Adipose tissue (tissue), 3 donors: Measurements from ENCODE around the gene RASAL1. TPM values are rescaled to one million over a fixed set of nuclear protein-coding genes. Genes with fewer than 3 reads are reported as not detected.
"Not testable (repeated sequence)": the region's sequence is repeated elsewhere in the genome, so short reads cannot be mapped to it uniquely, and the experiment has no call there.

ENCODE experiments used
- H3K27ac ChIP-seq: one replicate; pipeline ENCODE4 v1.5.1; 2013; ENCODE audit warnings: low read depth, low read length
- WGBS, 3 donors: extraction: QIAGEN DNeasy Blood & Tissue Kit; methylation state at CpG; one replicate each; pipeline ENCODE4 v1.1.7; 2013; 5-methylcytosine and 5-hydroxymethylcytosine counted together
- polyA plus RNA-seq, 3 donors: library from polyadenylated mRNA; stranded (reverse); fragments of 200-250 nt; gene quantifications; one replicate each; pipeline ENCODE4 v1.2.3, GENCODE V29; 2013
- donor health status: healthy with polysubstance abuse.
- donor health status: Bipolar disorder and iron deficiency.
- donor health status: healthy.

Gene RASAL1
- polyA plus RNA-seq, 3 donors: 0.74 to 1.9 TPM; not detected in 1

DNA sequence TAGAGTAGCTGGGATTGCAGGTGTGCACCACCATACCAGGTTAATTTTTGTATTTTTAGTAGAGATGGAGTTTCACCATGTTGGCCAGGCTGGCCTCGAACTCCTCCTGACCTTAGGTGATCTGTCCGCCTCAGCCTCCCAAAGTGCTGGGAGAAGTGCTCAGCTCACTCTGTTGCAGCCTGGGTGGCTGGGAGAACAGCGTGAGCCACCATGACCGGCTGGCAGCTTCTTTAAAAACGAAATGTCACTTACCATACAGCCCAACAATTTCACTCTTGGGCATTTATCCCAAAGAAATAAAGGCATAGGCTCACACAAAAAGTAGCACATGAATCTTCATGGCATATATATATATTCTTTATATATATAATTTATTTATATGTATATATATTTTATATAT, 9.2 kb upstream of the RASAL1 start:
- H3K27ac ChIP-seq: no peak overlapping the region
- WGBS, 3 donors: 77 to 84% (median 78%) methylated on average over 5 of the region's 5 CpGs

DNA sequence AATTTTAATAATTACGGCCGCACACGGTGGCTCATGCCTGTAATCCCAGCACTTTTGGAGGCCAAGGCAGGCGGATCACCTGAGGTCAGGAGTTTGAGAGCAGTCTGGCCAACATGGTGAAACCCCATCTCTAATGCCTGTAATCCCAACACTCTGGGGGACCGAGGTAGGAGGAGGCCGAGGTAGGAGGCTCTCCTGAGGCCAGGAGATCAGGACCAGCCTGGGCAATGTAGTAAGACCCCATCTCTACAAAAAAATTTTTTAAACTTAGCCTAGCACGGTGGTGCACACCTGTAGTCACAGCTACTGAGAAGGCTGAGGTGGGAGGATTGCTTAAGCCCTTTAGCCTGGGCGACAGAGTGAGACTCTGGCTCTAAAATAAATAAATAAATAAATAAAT, 8.4 kb upstream of the RASAL1 start:
- no peak overlapping the region for H3K27ac ChIP-seq
- WGBS, 3 donors: 88 to 91% (median 90%) methylated on average over 8 of the region's 8 CpGs

DNA sequence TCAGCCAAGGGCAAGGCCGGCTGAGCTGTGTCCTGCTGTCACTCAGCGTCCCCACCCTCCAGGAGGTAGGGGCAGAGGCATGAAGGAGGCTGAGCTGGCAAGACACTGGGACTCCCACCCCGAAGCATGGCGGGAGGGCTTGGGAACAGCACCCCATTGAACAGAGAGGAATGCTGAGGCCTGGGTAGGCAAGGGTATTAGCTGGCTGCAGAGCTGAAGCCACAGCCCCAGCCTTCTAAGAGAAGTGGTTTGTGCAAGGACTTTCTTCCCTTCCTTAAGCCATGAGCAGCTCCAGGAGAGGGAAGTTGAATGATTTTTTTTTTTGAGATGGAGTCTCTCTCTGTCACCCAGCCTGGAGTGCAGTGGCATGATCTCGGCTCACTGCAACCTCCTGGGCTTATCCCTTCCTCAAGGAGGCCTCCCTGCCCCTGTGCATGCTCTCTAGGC, 7.3 kb upstream of the RASAL1 start:
- WGBS, 3 donors: 64 to 67% (median 64%) methylated on average over 5 of the region's 5 CpGs
- H3K27ac ChIP-seq: no peak overlapping the region

DNA sequence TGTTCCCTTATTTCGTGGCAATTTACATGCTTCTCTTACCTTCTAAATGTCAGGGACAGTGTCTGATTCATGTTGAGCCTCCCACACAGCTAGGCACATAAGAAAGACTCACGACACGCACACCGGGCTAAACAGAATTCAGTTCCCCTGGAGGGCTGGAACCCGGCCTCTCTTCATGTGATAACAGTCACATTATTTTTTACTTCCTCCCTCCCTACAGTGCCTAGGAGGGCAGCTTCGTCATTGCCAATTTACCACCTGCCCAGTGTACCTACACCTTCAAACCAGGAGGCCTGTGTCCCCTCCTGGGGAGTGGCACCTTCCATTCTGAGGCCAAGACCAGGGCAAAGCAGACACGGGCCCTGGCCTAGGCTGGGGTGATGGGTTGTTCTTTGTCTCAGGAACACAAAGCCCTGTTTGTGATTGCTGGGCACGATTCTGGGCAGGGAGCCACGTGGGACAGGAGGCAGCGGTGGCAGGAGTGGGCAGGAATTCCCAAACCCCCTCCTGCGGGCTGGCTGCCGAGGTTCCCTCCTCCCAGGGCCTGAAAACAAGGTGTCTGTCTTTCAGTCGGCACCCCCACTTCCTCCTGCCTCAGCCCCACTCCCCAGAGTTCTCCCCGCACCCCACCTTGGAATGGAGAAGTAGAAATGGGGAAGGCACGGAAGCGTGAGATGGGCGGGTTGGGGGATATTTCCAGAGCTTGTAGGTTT, 6.8 kb upstream of the RASAL1 start:
- H3K27ac ChIP-seq: no peak overlapping the region
- WGBS, 3 donors: 40 to 53% (median 42%) methylated on average over 17 of the region's 17 CpGs

DNA sequence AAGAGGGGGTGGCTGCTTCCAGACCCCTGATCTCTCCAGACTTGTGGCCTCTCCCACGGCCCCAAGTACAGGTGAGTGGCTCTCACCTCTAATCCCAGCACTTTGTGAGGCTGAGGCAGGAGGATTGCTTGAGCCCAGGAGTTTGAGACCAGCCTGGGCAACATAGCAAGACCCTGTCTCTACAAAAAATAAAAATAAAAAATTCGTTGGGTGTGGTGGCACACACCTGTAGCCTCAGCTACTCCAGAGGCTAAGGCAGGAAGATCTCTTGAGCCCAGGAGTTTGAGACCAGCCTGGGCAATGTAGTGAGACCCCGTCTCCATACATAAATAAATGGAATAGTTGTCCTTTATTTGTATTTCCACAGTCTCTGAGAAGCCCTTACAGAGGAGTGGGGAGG, 6.2 kb upstream of the RASAL1 start:
- not testable (repeated sequence) for H3K27ac ChIP-seq
- 76 to 83% (median 77%) methylated on average over 3 of the region's 3 CpGs for WGBS, 3 donors

GRCh38 chr12:113140706-113141105, 5.1 kb upstream of the RASAL1 start:
- WGBS, 3 donors: 79 to 86% (median 86%) methylated on average over 7 of the region's 7 CpGs

DNA sequence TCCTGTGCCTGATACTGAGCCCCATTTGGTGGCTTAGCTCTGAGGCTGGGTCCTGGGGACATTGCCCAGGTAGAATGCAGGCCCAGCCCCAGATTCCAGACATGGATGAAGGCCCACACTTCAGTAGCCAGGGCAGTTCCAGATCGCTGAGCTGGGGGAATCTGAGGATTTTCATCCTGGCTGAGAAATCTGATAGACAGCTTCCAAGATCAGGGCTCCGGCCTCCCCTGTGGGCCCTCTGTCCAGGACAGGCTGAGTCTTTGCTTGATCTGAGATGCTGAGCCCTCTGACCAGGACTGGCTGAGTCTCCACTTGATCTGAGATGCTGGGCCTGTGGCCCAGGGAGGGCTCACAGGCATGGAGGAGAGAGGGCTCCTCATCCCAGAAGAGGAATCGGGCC, 3.3 kb upstream of the RASAL1 start:
- H3K27ac ChIP-seq: no peak overlapping the region
- WGBS, 3 donors: 83 to 87% (median 84%) methylated on average over 3 of the region's 3 CpGs

More at GRCh38 chr12:113140706-113141105, 5.1 kb upstream of the RASAL1 start:
- no peak overlapping the region for H3K27ac ChIP-seq

DNA sequence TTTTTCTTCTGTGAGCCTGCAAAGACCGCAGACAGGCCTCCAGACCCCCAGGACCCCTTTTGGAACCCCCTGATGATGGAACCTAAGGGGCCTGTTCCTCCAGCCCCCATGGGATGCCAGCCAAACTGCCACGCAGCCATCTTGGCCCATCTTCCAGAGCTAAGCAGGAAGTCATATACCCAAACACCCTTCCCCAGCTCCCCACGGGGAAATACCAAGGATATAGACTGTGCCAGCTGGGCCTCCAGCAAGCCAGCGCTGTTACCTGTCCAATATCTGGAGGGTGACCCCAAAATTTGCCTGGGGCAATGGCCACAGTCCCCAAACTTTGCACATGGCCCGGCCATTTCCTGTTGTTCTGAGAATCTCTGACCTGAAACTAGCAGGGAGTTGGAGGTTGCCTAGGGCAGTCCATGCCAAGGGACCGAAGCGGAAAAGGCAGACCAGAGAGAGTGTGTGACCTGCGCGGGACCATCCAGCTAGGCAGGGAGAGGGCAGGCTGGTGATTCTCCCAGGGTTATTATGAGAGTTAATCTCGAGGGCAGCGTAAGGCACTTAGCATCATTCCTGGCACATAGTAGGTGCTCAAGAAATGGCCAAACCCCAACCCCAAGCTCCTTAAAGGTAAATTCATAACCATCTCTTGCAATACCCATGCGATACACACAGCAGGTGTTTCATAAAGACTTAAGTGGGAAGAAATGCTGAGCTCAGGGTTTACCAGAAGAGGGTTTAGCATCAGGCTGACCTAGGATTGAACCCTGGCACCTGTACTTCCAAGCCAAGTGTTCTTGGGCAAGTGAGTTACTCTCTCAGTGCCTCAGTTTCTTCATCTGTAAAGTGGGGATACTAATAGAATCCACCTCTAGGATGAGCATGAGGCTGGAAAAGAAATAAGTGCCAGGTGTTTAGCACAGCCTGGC, 2.6 kb upstream of the RASAL1 start:
- H3K27ac ChIP-seq: no peak overlapping the region
- 80 to 89% (median 80%) methylated on average over 12 of the region's 12 CpGs for WGBS, 3 donors

DNA sequence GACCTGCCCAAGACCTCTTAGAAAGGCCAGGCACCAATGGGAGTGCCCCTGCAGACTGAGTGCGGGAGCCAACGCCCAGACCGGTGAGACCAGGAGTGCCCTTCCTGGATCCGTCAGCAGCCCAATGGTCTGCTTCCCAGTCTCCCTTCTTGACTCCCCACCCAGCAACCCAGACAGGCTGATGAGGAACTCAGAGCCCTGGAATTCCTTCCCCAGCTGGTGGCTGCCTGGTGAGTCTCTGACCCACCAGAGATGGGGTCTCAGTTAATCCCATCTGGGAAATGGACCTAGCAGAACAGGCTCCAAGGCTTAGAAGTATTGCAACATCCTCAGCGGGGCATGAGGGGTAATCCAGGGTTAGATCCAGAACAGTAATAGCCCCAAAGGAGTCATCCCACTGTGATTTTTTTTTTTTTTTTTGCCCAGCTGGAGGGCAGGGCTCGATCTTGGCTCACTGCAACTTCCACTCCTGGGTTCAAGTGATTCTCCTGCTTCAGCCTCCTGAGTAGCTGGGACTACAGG, 1.5 kb upstream of the RASAL1 start:
- 73 to 98% (median 84%) methylated on average over 6 of the region's 6 CpGs for WGBS, 3 donors
- no peak overlapping the region for H3K27ac ChIP-seq

GRCh38 chr12:113136128-113136989, 798 bp upstream of the RASAL1 start:
- H3K27ac ChIP-seq: no peak overlapping the region
- 32 to 35% (median 35%) methylated on average over 21 of the region's 21 CpGs for WGBS, 3 donors

DNA sequence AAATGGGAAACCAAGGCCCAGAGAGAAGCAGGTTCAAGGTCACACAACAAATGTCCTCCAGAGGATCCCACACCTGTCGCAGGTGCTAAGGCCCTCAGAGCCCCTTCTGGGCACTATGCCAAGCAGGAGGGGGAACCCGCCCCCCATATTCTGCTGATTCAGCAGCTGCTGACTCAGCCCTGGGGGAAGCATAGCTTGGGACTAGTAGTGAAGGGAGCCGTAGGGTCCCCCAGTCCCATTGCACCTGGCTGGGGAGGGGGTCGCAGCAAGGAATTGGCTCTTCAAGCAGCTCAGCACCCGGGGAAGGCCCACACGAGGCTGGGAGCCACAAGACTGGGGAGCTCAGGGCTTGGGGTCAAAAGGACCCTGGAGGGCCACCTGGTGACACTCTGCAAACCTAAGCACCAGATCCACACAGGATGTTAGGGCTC, 1.0 kb downstream of the RASAL1 start:
- WGBS, 3 donors: 56 to 63% (median 58%) methylated on average over 6 of the region's 6 CpGs
- no peak overlapping the region for H3K27ac ChIP-seq

GRCh38 chr12:113134071-113134470, 1.5 kb downstream of the RASAL1 start:
- H3K27ac ChIP-seq: no peak overlapping the region
- WGBS, 3 donors: 73 to 92% (median 78%) methylated on average over 2 of the region's 2 CpGs

DNA sequence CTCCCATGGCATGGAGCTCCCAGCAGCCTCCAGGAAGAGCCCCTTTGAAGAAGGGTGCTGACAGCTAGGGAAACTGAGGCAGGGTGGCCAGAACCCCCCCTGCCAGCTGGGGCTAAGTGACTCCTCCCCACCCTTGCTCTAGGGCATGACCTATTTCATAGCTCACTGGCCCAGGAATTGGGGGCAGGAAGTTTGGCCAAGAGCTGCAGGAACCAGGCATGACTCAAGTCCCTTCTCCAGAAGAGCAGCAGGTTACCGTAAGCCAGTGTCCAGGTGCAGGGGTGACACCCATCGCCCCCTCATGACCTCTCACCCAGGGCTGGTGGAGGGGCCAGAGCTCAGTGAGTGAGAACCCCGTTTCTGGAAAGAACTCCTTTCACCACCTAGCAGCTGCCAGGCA, 1.9 kb downstream of the RASAL1 start:
- 69 to 87% (median 70%) methylated on average over 3 of the region's 3 CpGs for WGBS, 3 donors
- H3K27ac ChIP-seq: no peak overlapping the region

DNA sequence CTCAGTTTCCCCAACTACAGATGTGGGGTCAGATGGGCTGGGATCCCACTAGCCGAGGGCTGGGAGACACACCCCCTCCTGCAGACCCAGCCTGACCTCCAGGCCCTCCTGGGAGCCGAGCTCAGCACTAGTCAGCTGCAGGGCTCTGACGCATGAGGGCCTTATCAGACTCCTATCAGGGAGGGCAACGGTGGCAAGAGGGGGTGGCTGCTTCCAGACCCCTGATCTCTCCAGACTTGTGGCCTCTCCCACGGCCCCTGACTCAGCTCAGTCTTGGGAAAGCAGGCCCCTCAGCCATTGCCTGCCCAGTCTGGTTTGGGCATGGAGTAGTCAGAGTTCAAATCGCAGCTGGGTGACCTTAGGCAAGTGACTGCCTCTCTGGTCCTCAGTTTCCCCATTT, 2.5 kb downstream of the RASAL1 start:
- H3K27ac ChIP-seq: no peak overlapping the region
- 61 to 67% (median 67%) methylated on average over 6 of the region's 6 CpGs for WGBS, 3 donors

DNA sequence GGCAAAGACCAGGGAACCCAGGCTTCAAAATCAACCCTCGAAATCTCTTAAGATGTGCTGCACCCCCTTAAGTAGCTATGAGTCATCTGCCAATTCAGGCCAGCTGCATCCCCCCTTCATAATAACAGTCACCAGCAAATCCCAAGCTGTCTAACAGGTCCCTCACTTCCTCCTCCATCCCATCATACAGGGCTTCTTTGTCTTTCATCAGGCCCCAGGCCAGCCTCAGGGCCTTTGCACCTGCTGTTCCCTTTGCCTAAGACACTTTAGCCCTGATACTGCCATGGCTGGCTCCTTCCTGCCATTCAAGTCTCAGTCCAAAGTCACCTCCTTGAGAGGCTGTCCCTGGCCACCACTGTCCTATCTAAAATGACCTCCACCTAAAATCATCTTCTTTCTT, 4.0 kb downstream of the RASAL1 start:
- 72 to 76% (median 72%) methylated on average over 1 of the region's 1 CpG for WGBS, 3 donors
- no peak overlapping the region for H3K27ac ChIP-seq

- H3K27ac ChIP-seq: no peak overlapping the region
- 50 to 60% (median 55%) methylated on average over 17 to 18 of the region's 18 CpGs for WGBS, 3 donors
These were observed 5.0 kb downstream of the RASAL1 start for GRCh38 chr12:113130457-113131135.

DNA sequence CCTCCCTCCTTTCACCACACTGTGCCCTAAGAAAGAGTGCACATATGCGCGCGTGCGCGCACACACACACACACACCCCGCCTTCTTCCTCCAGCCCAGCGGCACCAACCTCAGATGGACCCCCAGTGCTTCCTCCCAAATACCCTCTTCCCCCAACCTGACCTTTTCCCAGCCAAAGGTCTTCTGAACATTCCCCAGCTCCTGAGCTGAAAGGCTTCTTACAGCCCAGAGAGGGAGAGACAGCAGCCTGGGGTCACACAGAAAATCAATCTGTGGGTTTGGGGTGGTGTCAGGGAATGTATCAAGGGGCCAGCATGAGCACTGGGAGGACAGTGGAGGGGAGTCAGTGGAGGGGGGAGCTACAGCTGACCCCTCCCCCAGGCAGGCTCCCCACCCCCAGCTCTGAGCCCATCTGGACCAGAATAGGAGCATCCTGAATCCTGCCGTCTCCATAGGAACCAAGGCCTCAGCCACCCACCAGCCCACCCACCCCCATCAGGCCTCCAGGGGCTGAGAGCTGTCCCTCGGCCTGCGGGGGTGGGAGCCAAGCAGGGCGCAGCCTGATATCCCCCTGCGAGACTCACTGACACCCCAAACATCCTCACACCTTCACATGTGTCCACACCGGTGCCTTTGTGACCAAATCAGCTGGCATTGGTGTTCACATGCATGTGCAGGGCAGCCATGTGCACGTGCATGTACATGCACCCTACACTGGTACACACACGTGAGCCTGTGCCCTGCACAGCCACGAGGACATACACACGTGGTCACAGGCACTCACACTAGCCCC, 5.7 kb downstream of the RASAL1 start:
- WGBS, 3 donors: 76 to 82% (median 77%) methylated on average over 17 of the region's 17 CpGs
- H3K27ac ChIP-seq: no peak overlapping the region
